GM20431 (cell line): ENCODE results near the gene RPE65.
"Not testable (repeated sequence)": the region's sequence is repeated elsewhere in the genome, so short reads cannot be mapped to it uniquely, and the experiment has no call there.

Experiments used
- in situ Hi-C: fragments of 300-500 bp; cut with MseI, MboI; formaldehyde crosslinking; loops from one replicate; pipeline ENCODE4 v1.15.0; 2020; ENCODE audit warnings: low sequenced_read_pairs; ENCODE audit not compliant: unreplicated experiment

Gene RPE65

DNA sequence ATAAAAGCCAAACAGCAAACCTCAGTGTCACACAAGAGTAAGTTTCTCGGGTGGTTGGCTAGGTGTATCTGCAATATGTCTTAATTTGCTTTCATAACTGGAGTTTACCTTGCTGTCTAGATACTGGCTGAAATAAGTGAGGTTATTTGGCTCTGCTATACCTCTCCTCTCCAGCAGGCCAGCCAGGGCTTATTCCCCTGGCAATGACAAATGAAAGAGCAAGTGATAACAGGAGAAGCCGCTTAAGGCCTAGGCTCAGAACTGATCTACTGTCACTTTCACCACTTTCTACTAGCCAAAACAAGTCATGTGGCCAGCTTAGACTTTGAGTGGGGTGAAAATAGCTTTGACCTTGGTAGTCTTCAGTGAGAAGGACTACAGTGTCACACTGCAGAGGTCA lies 4.8 kb upstream of the RPE65 start:
- in situ Hi-C loops, result no loop called here

DNA sequence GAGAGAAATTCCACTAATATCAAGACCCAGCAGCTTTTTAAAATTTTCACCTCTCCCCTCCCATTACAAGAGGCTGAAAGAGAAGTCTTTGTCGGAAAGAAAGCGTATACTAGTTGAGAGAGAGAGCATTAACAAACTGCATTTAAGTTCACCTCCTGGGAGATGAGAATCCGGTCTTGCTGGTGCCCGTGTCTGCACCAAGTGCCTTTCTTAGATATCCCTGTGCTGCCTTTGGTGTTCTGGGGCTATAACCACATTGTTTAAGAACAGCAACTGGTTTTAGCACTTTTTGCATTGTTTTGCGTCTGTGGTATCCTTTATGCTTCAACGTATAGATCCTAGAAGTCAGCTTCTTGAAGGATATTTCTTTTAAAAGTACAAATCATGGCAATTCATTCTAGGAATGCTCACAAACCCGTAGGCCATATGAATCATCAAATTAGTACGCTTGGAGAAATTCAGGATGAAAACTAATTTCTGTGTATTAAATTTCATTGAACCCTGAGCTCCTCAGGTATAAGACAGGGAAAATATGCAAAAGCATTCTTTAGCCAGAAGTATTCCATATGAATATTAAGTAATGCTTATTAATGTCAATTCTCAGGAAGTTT lies 3.4 kb upstream of the RPE65 start:
- in situ Hi-C loops, result no loop called here

DNA sequence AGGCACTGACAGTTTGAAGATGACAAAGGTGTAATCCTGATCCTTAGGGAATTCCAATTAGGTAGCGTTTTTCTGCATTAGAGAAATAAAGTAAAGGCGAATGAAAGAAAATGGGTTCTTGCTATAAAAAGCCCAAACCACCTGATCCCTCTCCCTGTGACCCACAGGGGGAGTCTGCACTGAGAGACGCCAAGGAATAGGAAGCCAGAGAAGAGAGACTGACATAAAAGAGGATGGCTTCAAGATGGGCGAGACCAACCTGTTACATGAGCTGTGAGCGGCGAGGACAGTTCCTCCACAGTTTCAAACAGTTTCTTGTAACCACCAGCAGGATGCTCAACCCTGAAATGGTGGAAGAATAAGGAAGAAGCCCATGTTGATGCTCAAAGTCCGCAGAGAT lies 1.4 kb downstream of the RPE65 start:
- in situ Hi-C loops, result no loop called here

DNA sequence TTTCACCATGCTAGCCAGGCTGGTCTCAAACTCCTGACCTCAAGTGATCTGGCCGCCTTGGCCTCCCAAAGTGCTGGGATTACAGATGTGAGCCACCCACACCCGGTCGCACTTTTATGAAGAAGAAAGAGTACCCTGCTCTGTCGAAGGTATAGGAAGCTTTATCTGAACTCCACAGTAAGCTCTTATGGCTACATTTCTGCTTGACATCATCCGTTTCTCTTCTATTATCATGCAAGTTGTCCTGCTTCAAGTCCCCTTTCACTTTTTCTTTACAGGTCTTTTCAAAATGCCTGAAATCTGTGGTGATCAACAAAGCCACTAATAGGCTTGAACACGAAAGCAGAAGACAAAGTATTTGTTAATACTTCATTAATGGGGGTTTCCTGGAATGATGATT lies 4.0 kb downstream of the RPE65 start:
- in situ Hi-C loops, result no loop called here

DNA sequence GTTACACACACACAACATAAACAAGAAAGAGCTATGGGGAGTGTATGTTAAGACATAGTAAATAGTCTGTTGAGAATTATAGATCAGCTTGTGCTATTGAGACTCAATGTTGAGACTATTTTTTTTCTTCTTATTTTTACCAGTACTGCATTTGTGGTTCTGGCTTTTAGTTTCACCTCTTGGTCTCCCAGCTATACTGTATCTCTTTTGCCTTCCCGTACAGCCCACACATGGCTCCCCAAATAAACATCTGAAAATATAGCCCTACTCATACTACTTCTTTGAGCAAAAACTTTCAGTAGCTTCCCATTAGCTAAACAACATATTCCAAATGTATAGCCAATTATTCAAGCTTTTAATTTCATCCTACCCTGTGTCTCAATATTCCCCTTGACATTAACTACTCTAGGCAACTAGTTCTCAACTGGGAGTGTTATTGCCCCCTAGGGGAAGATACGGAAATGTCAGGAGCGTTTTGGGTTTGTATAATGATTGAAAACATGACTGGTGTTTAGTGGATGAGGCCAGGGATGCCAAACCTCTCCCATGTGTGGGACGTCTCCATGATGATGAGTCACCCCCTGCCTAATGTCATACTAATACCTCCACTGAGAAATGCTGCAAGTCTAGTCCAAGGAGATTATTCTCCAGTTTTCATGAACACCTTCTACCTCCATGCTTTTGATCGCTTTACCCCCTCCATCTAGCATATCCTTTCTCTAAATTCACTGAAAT lies 6.8 kb downstream of the RPE65 start:
- in situ Hi-C loops, result no loop called here

DNA sequence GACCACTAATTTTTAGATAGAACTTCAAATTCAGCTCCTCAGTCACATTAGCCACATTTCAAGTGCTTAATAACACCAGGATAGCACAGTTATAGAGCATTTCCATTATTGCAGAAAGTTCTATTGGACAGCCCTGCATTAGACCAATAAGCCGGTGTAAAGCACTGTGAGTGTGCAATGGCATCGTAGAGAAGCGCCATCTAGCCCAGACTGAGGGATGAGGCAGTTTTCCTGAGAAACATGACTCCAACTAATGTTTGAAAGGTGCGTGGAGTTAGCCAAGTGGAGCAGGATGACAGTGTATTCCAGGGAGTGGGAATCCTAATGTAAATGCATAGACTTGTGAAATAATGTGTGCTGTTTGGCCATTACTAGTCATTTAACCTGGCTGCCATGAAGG lies 7.7 kb downstream of the RPE65 start:
- in situ Hi-C loops, result no loop called here

DNA sequence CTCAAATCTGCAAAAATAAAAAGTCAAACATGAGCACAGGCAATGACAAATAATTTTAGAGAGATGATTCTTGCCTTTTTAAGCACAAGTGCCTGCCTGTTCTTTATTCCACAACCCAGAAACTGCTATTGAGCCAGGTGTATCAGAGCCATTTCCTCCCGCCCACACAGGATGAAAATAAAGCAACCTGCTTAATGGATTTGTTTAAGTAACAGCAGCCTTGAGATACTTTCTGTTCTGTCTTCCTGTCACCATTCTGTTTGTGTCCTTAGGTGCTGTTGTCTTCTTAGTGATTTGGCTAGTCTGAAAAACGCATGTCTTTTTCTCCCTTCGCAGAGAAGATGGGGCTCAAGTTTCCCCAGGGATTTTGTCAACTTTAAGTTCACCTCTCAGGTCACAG lies 11.4 kb downstream of the RPE65 start:
- in situ Hi-C loops, result no loop called here

DNA sequence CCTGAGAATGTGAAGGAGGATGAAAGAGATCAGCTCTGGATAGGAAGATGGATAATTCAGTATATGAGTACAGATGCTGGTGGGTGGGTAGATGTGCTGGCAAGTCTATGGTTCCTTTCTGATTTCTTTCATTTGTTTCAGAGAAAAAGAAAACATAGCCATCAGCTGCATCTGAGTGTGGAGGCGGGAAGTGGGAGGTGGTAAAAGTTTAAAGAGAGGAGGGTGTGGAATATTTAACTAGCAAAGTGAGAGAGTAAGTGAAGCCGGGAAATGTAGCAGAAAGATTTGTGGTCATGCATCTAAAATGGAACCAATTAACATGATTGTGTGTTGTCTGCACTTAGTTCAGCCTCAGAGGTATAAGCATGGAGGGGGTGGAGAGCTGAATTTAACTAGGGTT lies 16.4 kb downstream of the RPE65 start:
- in situ Hi-C loops, result no loop called here

DNA sequence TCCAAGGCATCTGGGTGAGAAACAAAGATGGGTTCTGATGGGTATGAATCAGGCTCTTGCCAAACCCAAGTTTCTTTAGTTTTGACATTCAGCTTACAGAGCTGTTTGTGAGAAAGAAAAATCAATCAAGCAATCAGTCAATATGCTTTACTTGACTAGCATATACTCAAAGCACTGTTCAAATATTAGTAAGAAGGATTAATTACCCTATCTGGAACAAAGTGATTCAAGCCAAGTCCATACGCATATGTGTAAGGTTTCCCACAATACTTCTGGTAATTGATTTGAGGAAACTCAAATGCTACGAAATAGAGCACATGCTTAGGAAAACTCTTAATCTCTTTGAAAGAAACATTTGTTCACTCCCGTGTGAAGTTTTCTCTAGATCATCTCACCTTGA lies 18.7 kb downstream of the RPE65 start:
- in situ Hi-C loops, result no loop called here

DNA sequence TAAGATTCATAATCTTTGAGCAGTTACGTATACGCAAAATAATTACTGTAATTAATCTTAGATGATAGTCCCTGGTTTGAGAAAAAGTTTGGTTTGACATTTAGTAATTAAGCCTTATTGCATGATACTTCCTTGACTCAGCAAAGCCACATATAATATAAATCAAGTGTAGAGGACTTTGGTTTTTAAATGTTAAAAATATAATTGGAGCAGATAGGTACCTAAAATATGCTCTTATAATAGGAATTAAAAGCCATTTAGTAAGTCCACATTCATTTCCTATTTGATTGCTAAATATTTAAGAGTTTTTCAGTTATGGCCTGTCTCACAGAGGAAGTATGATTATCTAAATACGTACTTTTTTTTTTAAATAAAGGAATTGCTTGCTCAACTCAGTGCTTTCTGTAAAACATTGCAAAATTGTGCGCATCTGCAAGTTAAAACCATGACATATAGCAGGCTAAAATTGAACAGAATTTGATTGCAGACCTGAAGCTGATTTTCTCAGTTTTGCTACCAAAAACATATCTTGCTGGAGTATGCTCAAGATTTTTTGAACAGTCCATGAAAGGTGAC lies 20.4 kb downstream of the RPE65 start:
- in situ Hi-C loops, result no loop called here

DNA sequence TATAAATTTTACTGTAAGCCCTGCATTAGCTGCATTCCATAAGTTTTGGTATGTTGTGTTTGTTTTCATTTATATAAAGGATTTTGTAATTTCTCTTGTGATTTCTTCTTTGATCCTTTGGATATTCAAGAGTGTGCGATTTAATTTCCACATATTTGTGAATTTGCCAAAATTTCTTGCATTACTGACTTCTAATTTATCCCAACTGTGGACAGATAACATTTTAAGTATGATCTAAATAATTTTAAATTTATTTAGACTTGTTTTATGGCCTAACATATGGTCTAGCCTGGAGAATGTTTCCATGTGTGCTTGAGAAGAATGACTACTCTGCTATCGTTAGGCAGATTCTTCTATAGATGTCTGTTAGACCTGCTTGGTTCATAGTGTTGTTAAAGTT lies 23.2 kb downstream of the RPE65 start:
- in situ Hi-C loops, result no loop called here

DNA sequence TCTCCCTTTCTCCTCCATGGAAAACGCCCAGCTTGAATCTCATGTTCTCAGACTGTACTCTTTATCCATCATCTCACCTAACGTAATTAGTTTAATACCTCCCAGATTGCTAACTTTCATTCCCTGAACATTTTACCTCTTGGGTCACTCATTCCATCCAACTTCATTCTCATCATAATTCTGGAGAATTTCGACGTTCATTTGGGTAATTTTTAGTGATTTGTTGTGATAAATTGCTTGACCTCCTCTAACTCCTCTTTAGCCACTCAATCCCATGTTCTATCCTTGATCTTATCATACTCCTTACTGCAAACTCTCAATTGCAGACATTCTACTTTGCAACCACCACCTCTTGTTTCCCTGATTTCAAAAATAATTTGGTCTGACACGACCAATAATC lies 28.4 kb downstream of the RPE65 start:
- in situ Hi-C loops, result no loop called here

DNA sequence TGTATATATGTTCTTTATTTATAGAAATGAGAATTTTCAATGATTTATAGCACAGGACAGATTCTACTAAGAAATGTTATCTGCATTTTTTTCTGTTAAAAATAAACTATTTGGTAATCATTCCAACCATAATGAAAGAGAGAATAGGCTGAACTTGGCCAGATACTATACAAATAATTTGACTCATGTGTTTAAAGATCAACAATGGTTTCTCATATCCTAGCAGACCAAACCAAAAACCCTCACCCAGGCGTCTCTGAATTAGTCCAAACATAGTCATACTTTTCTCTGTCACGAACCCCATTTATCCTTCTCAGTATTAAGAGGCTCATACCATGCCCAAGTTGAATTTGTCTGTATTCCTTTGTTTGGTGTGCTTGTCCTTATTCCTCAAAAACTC lies 40.3 kb downstream of the RPE65 start:
- in situ Hi-C loops, result no loop called here

DNA sequence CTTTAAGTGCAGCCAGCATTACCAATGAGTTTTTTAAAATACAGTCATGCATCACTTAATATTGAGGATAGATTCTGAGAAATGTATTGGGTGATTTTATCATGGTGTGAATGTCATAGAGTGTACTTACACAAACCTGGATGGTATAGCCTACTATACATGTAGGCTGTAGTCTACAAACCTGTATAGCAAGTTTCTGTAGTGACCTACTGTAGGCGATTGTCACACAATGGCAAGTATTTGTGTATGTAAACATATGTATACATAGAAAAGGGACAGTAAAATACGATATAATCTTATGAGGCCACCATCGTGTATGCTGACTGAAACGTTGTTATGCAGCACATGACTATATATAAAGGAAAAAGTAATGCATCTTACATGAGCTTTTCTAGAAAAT lies 48.2 kb downstream of the RPE65 start:
- in situ Hi-C loops, result no loop called here

DNA sequence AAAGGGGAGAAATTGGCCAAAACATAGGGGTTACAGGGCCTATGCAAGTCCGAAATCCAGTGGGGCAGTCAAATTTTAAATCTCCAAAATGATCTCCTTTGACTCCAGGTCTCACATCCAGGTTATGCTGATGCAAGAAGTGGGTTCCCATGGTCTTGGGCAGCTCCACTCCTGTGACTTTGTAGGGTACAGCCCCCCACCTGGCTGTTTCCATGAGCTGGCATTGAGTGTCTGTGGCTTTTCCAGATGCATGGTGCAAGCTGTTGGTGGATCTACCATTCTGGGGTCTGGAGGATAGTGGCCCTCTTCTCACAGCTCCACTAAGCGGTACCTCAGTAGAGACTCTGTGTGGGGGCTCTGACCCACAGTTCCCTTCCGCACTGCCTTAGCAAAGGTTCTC lies 54.2 kb downstream of the RPE65 start:
- in situ Hi-C loops, result not testable (repeated sequence)

DNA sequence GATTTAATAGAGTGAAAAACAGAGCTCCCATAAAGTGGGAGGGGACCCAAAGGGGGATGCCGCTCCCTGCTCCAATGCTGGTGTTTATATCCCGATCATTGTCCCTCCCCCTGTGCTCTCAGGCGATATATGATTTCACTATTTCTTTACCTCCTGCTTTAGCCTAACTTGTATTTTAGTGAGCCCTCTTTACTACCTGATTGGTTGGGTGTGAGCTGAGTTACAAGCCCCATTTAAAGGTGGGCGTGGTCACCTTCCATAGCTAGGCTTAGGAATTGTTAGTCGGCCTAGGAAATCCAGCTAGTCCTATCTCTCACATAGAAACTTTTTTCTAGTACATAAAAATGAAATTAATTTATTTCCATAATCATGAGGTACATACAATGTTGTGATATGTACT lies 57.3 kb downstream of the RPE65 start:
- in situ Hi-C loops, result not testable (repeated sequence)

DNA sequence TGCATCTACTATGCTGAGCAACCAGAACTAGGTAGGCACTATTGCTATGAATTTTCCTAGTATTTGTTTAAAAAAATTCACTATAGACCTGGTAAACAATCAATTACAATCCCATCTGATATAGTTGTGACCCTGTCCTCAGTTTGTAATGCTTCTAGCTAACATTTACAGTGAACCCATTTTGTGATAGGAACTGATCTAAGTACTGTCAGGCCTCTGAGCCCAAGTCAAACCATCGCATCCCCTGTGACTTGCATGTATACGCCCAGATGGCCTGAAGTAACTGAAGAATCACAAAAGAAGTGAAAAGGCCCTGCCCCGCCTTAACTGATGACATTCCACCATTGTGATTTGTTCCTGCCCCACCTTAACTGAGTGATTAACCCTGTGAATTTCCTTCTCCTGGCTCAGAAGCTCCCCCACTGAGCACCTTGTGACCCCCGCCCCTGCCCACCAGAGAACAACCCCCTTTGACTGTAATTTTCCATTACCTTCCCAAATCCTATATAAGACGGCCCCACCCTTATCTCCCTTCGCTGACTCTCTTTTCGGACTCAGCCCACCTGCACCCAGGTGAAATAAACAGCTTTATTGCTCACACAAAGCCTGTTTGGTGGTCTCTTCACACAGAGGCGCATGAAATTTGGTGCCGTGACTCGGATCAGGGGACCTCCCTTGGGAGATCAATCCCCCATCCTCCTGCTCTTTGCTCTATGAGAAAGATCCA lies 63.8 kb downstream of the RPE65 start:
- in situ Hi-C loops, result not testable (repeated sequence)

DNA sequence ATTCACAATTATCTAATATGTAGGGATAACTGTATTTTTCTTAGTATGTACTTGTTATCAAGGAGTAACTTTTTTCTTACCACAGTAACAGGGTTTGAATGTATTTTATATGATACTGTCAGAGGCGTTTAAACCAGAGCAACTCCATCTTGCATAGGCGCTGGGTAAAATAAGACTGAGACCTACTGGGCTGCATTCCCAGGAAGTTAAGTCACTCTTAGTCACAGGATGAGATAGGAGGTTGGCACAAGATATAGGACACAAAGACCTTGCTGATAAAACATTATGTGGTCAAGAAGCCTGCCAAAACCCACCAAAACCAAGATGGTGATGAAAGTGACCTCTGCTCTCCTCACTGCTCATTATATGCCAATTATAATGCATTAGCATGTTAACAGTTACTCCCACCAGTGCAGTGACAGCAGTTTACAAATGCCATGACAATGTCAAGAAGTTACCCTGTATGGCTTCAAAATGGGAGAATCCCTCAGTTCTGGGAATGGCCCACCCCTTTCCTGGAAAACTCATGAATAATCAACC lies 64.8 kb downstream of the RPE65 start:
- in situ Hi-C loops, result no loop called here

DNA sequence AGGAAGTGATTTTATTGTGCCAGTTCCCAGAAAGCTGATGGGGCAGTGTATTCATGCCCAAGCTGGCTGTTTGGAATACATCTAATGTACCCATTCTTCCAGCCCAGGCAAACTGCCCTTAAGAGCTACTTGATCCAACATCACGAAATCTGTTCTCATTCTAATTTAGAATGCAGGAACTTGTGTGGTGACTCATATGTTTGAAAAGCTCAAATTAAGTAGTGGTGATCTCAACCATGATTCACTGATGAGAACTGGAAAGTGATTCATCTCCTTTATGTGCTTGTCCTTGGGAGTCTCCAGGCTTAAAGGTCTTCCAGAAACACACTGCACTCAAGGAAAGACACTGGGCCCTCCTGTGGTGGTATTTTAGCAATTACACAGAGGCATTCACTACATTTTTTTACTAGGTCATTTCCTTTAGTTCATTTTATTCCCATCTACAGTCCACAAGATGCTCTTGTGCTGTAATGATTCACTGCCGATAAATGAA lies 65.4 kb downstream of the RPE65 start:
- in situ Hi-C loops, result no loop called here

DNA sequence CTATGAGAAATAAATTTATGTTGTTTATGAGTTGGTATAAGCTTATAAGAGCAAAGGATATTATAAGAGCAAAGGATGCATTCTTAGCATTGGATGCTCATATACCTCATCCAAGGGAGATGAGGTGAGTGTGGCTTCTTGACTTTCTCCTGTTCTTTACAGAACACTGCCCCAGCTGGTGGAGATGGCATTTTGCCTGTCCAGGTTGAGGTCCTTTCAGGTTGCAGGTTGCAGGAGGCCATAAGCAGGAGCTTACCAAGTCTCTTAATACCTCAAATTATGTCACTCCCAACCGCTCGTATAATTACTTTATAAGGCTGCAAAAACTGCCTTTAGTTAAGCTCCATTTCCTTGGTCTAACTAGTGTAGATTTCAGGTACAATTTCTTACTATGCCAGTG lies 66.7 kb downstream of the RPE65 start:
- in situ Hi-C loops, result no loop called here

DNA sequence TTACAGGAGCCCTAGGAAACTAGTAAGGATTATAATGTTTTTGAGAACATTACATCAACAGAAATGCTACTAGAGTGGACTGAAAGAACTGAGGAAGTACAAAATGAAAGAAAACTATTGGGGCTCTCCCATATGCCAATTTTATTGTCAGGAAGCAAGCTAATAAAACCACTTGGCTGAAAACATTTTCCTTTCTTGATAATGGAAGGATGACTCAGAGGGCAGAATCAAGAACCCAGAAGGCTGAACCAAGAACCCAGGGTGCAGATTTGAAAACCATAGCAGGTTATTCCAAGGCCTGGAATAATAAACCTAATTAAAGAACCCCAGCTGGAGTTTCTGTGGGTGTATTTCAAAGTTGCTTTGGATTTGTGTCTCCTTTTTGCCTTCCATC lies 70.7 kb downstream of the RPE65 start:
- in situ Hi-C loops, result no loop called here
